Esophagus squamous epithelium (tissue), 4 donors: Measurements from ENCODE around the gene OR6C4.

ENCODE experiments used
- POLR2A ChIP-seq, 4 donors: fragments of 450-650 bp; IDR thresholded peaks; one replicate each; pipeline ENCODE4 v1.6.1; 2017; ENCODE audit warnings: antibody characterized with exemption in 4 of 4, mild to moderate bottlenecking in 4 of 4, moderate library complexity in 3 of 4
- TF ChIP-seq, protein P1 (sequence below), 6 experiments: fragments of 450-650 bp in 4 of 6; fragments of 200-600 bp in 2 of 6; sonication (generic) in 2 of 6; IDR thresholded peaks; one replicate each; pipeline ENCODE4 v1.5.1; 2016 to 2019; ENCODE audit warnings: antibody characterized with exemption in 6 of 6, mild to moderate bottlenecking in 4 of 6, moderate library complexity in 4 of 6

DNA sequence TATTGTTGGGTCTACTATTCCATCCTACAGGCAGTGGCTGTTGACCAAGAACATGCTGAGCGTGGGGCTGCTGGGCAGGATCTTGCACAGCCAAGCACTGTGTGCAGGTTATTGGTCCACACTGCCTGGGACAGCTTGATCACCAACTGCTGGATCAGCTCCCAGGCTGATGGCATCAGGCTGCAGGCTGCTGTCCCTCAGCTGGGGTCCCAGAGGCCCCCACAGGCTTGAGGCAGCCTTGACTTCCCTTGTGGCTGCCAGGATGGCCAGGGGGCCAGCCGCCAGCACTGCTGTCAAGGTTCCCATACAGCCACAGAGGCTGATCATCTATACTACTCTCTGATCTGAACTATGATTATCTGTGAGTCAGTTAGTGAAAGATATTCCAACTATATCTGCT, 32.7 kb downstream of the OR6C4 start:
- no peak for TF ChIP-seq POLR2A (IDR thresholded peaks at IDR 0.05)
- TF ChIP-seq, protein P1, sequence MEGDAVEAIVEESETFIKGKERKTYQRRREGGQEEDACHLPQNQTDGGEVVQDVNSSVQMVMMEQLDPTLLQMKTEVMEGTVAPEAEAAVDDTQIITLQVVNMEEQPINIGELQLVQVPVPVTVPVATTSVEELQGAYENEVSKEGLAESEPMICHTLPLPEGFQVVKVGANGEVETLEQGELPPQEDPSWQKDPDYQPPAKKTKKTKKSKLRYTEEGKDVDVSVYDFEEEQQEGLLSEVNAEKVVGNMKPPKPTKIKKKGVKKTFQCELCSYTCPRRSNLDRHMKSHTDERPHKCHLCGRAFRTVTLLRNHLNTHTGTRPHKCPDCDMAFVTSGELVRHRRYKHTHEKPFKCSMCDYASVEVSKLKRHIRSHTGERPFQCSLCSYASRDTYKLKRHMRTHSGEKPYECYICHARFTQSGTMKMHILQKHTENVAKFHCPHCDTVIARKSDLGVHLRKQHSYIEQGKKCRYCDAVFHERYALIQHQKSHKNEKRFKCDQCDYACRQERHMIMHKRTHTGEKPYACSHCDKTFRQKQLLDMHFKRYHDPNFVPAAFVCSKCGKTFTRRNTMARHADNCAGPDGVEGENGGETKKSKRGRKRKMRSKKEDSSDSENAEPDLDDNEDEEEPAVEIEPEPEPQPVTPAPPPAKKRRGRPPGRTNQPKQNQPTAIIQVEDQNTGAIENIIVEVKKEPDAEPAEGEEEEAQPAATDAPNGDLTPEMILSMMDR (IDR thresholded peaks at IDR 0.05) = no peak
